Thyroid gland (tissue), 4 donors: Measurements from ENCODE around the gene ACVR1B. TPM values are rescaled to one million over a fixed set of nuclear protein-coding genes. Genes with fewer than 3 reads are reported as not detected.
A peak's percentile ranks its signal among the peaks of the same experiment; 100 is the strongest.

Experiments used
- DNase-seq, 2 donors: peaks; one replicate each; pipeline ENCODE4 v3.0.0-alpha.2; 2019
- H3K27ac ChIP-seq, 3 donors: fragments of 200-600 bp; sonication (generic); 1 replicate in 2 of 3; 2 replicates in 1 of 3; pipeline ENCODE4 v1.5.1; 2016 to 2019; ENCODE audit warnings: mild to moderate bottlenecking in 1 of 3, moderate library complexity in 1 of 3
- H3K27me3 ChIP-seq: fragments of 200-600 bp; sonication (generic); one replicate; pipeline ENCODE4 v1.5.1; 2019
- H3K36me3 ChIP-seq, 2 donors: fragments of 200-600 bp; sonication (generic); one replicate each; pipeline ENCODE4 v1.5.1; 2016 to 2019
- H3K4me1 ChIP-seq, 2 donors: fragments of 200-600 bp; sonication (generic); one replicate each; pipeline ENCODE4 v1.5.1; 2017 to 2019
- H3K4me3 ChIP-seq, 3 donors: fragments of 200-600 bp; sonication (generic); replicated peaks in 1 of 3; 1 replicate in 2 of 3; 2 replicates in 1 of 3; pipeline ENCODE4 v1.5.1; 2016; ENCODE audit warnings: mild to moderate bottlenecking in 1 of 3
- H3K9me3 ChIP-seq: fragments of 200-600 bp; sonication (generic); one replicate; pipeline ENCODE4 v1.5.1; 2017
- POLR2A ChIP-seq, 2 donors: fragments of 450-650 bp; IDR thresholded peaks; one replicate each; pipeline ENCODE4 v1.6.1; 2017; ENCODE audit warnings: antibody characterized with exemption in 2 of 2, mild to moderate bottlenecking in 2 of 2, moderate library complexity in 1 of 2
- WGBS, 2 donors: methylation state at CpG; one replicate each; pipeline ENCODE4 v1.1.5; 2017; 5-methylcytosine and 5-hydroxymethylcytosine counted together
- intact Hi-C: fragments of 100-400 bp; cut with DNase I; formaldehyde crosslinking; loops from one replicate; pipeline ENCODE4 v1.15.1; 2023
- total RNA-seq, 4 donors: library from RNA; depleted of rRNA; stranded (reverse); fragments of >200 nt; gene quantifications; one replicate each; pipeline ENCODE4 v1.2.3, GENCODE V29; 2016
- TF ChIP-seq, protein P1 (sequence below), 6 experiments: fragments of 200-600 bp in 3 of 6; fragments of 450-650 bp in 3 of 6; sonication (generic) in 3 of 6; IDR thresholded peaks; one replicate each; pipeline ENCODE4 v1.5.1; 2016 to 2019; ENCODE audit warnings: antibody characterized with exemption in 6 of 6, mild to moderate bottlenecking in 2 of 6, inconsistent platforms in 1 of 6, moderate library complexity in 1 of 6

ACVR1B gene
- total RNA-seq, 4 donors from 2014 or later, result 13.7 to 19.9 (median 19.2) TPM

DNA sequence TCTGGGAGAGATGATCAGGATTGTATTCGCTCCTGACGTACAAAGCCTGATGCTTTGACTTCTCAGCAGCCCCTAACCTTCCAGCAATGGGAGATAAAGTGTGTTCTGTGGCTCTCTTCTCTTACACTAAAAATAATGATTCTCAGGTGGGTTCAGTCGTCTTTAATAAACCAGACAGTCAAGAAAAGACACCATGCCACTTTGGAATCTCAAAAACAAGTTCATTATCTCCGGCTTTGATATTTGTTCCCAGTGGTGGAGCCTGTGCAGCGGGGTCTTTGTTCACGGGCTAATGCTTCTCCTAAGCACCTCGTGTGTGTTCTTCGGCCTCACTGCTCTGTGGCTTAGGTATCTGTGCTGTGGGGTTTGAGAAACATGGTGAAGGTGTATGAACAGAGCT, 1.6 kb downstream of the ACVR1B start:
- 40 to 41% methylated on average over 8 of the region's 8 CpGs for WGBS, 2 donors
- H3K36me3 ChIP-seq, result no peaks in the 10 kb centered on the region
- peak overlapping the region in 1 of 3 donors; percentile 99 for H3K4me3 ChIP-seq
- H3K4me1 ChIP-seq, result peaks cover 29 to 35% of the 10 kb centered on the region in 2 donors
- TF ChIP-seq POLR2A (IDR thresholded peaks at IDR 0.05), result no peak
- TF ChIP-seq, protein P1, sequence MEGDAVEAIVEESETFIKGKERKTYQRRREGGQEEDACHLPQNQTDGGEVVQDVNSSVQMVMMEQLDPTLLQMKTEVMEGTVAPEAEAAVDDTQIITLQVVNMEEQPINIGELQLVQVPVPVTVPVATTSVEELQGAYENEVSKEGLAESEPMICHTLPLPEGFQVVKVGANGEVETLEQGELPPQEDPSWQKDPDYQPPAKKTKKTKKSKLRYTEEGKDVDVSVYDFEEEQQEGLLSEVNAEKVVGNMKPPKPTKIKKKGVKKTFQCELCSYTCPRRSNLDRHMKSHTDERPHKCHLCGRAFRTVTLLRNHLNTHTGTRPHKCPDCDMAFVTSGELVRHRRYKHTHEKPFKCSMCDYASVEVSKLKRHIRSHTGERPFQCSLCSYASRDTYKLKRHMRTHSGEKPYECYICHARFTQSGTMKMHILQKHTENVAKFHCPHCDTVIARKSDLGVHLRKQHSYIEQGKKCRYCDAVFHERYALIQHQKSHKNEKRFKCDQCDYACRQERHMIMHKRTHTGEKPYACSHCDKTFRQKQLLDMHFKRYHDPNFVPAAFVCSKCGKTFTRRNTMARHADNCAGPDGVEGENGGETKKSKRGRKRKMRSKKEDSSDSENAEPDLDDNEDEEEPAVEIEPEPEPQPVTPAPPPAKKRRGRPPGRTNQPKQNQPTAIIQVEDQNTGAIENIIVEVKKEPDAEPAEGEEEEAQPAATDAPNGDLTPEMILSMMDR (IDR thresholded peaks at IDR 0.05), result no peak
- intact Hi-C loops, result no loop called here
- H3K27me3 ChIP-seq, result no peaks in the 10 kb centered on the region
- H3K27ac ChIP-seq, result peak overlapping the region; percentile 73 to 91 (median 90)
- H3K9me3 ChIP-seq, result no peaks in the 10 kb centered on the region
- peak in 1 of 2 donors; percentile 13 for DNase-seq

DNA sequence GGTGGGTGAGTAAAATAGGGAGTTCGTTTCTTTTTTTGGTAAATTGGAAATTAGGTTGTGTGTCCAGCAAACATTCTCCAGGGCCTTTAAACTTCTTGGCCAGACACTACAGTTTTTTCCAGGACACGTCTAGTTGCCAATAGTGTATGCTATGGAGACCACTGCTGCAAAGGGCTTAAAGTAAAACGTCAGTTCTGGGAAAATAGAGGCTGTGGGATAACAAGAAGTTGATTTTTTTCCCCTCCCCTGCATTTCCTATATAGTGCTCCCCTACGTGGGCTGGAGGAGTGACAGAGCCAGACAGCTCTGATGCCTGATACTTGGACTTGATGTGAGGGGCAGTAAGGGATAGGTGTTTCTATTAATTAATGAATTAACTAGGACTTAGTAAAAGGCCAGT, 2.4 kb downstream of the ACVR1B start:
- no peaks in the 10 kb centered on the region for H3K27me3 ChIP-seq
- H3K9me3 ChIP-seq, result no peaks in the 10 kb centered on the region
- whole genome bisulfite sequencing, 2 donors, result 55 to 60% methylated on average over 4 of the region's 4 CpGs
- no peak for TF ChIP-seq POLR2A (IDR thresholded peaks at IDR 0.05)
- TF ChIP-seq, protein P1 (IDR thresholded peaks at IDR 0.05), result no peak
- no peak for DNase-seq
- peaks cover 29 to 38% of the 10 kb centered on the region in 2 donors for H3K4me1 ChIP-seq
- no peak overlapping the region for H3K4me3 ChIP-seq
- H3K36me3 ChIP-seq, result no peaks in the 10 kb centered on the region
- H3K27ac ChIP-seq, result peak overlapping the region; percentile 19 to 91 (median 90)
- intact Hi-C loops, result no loop called here

DNA sequence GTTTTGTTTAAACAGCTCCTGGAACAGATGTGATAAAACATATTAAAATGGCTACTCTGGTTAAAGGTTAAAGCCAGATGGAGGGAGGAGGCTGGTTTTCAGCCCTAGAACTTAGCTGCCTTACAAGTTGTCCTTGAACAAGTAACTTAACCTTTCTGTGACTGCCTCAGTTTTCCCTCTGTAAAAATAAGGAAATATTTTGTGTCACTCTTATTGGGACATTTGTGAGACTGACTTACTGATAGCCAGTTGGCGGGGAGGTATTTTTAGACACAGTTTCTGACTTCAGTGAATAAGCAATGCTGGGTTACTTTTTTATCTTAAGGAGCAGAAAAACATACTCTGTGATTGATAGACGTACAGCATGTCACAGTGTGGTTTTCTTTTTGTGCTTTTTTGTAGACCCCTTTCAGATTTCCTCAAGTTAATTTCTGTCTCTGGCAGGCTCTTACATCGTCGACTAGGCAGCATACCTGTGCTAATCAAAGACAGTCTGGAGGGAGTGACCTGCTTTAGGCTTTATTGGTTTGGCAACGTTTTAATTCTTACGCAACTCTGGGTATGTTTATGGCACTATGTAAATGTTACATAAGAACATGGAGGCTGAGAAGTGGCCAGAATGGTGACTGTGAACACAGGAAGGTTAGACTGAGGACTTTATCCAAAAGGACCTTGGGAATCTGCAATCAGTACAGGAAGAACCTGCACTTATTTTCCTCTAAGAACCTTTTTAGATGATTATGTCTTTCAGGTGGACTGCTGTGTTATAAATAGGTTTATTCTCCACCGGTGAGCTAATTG, 3.3 kb downstream of the ACVR1B start:
- TF ChIP-seq, protein P1 (IDR thresholded peaks at IDR 0.05), result no peak
- no peak for TF ChIP-seq POLR2A (IDR thresholded peaks at IDR 0.05)
- no peaks in the 10 kb centered on the region for H3K9me3 ChIP-seq
- no peak for DNase-seq
- 66 to 70% methylated on average over 7 of the region's 7 CpGs for WGBS, 2 donors
- peaks cover 34 to 46% of the 10 kb centered on the region in 2 donors for H3K4me1 ChIP-seq
- intact Hi-C loops, result no loop called here
- no peaks in the 10 kb centered on the region for H3K27me3 ChIP-seq
- peak overlapping the region; percentile 17 to 91 (median 90) for H3K27ac ChIP-seq
- H3K4me3 ChIP-seq, result no peak overlapping the region
- H3K36me3 ChIP-seq, result no peaks in the 10 kb centered on the region

DNA sequence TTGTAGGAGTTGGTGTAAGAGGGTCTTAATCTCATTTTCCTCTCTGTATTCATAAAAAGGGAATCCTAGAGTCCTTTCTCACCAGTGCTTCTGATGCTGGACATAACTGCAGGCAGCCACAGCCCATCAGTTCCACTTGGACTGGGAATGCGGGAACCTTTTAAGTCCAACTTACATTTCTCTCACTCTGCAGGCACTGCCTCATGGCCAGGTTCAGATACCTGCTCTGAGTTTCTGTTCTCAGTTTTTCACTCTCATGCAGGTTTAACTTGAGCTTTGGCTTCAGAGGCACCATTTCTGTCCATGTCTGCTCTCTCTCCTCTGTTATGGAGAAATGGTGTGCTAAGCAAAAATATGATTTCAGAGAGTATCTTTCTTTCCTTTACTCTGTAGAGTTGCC, 4.2 kb downstream of the ACVR1B start:
- Histone ChIP-seq H3K27me3 (no peaks in the 10 kb centered on the region), H3K9me3 (no peaks in the 10 kb centered on the region), H3K4me3 (no peak overlapping the region), H3K36me3 (no peaks in the 10 kb centered on the region), H3K4me1 (peaks cover 34 to 47% of the 10 kb centered on the region in 2 donors), H3K27ac (peak overlapping the region in 1 of 3 donors; percentile 90)
- WGBS, 2 donors, result 75 to 80% methylated on average over 1 of the region's 1 CpG
- TF ChIP-seq, protein P1 (IDR thresholded peaks at IDR 0.05), result no peak
- no peak for TF ChIP-seq POLR2A (IDR thresholded peaks at IDR 0.05)
- intact Hi-C loops, result no loop called here
- no peak for DNase-seq

DNA sequence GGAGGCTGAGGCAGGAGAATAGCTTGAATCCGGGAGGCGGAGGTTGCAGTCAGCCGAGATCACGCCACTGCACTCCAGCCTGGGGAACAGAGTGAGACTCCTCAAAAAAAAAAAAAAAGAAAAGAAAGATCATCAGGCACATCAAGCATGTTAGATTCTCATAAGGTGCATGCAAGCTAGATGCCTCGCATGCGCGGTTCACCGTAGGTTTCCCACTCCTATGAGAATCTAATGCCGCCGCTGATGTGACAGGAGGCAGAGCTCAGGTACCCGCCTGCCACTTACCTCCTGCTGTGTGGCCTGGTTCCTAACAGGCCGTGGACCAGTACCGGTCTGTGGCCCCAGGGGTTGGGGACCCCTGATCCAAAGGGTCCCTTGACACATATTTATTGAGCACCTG, 7.0 kb downstream of the ACVR1B start:
- no peak overlapping the region for H3K27ac ChIP-seq
- 95 to 97% methylated on average over 13 of the region's 13 CpGs for WGBS, 2 donors
- no peak overlapping the region for H3K4me3 ChIP-seq

More for the DNA sequence above, 7.0 kb downstream of the ACVR1B start:
- no peaks in the 10 kb centered on the region for H3K9me3 ChIP-seq
- TF ChIP-seq, protein P1 (IDR thresholded peaks at IDR 0.05), result no peak
- TF ChIP-seq POLR2A (IDR thresholded peaks at IDR 0.05), result no peak
- peaks cover 39 to 55% of the 10 kb centered on the region in 2 donors for H3K4me1 ChIP-seq
- no peaks in the 10 kb centered on the region for H3K36me3 ChIP-seq
- DNase-seq, result no peak
- intact Hi-C loops, result no loop called here
- H3K27me3 ChIP-seq, result no peaks in the 10 kb centered on the region
